GM21825 (cell line): ENCODE measurements around the gene IL5RA.
A peak's percentile ranks its signal among the peaks of the same experiment; 100 is the strongest.

Experiments
- ATAC-seq: cut with Tn5 transposase; IDR thresholded peaks from one replicate; pipeline ENCODE4 v1.9.1; 2021; ENCODE audit warnings: mild to moderate bottlenecking, moderate library complexity; ENCODE audit not compliant: unreplicated experiment

IL5RA gene, protein sequence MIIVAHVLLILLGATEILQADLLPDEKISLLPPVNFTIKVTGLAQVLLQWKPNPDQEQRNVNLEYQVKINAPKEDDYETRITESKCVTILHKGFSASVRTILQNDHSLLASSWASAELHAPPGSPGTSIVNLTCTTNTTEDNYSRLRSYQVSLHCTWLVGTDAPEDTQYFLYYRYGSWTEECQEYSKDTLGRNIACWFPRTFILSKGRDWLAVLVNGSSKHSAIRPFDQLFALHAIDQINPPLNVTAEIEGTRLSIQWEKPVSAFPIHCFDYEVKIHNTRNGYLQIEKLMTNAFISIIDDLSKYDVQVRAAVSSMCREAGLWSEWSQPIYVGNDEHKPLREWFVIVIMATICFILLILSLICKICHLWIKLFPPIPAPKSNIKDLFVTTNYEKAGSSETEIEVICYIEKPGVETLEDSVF

DNA sequence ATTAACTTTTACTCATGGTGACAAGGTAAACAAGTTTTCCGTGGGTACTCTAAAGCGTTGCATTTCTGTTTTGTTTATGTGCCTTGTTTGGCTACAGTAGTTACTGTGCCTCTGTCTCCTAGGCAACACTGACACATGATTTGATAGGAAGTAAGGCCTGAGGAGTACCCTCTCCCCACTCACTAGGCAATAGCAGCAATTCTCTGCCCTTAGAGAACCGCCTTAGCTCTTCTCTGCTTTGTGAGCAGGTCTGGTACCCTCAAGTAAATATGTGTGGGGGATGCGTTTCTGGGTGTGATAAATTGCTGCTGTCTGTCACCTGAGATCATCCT, at the start of gene IL5RA:
TSS of gene IL5RA (minus strand) at position 76 of the 332 bp plus-strand sequence. CDS start 5,390 bp downstream, outside the sequence.
- ATAC-seq = peak; percentile 60

DNA sequence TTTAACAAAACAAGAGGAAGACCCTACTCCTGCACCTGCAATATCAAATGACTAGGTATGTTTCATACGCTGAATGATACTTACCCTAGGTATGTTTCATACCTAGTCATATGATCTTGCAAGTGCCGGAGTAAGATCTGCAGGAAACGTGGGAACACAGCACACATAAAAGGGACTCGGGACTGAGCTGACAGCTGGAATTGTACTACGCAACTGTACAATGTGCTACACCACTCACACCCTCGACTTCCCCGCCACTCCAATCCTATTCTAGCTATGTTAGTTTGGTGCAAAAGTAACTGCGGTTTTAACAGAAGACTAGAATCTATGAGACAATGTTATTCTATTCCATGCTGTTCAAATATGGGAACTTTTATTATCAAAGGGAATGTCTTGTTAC, 47.3 kb upstream of the IL5RA start:
- no peak for ATAC-seq

DNA sequence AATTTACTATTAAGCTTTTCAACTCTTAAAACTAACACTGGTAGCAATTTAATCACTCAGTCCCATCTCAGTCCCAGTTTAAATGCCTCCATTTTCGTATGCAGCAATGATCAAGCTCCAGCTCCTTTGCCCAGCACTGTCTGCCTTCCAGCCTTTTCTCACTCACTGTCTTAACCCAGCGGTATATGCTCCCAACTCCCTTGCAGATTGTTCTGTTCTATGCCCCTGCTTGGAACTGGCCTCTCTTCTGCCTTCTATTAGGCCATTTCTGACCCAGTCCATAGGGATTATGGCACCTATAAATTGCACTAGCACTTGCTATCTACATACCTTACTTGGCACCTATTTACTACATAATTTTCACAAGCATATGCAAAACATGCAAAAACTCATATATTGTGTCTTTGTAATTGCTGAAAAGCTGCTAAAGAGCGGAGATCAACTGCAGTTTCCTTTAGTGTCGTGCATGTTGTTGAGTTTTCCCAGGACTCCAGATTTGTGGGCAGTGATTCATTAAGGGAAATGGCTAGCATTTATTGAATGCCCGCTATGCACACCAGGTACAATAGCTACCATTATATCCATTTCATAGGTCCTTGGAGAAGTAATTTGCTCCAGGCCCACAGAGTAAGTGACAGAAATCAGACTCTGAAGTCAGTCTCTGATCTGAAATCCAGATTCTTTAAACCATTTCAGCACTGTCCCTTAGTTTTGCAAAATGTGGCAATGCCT, 44.9 kb upstream of the IL5RA start:
- ATAC-seq = no peak

DNA sequence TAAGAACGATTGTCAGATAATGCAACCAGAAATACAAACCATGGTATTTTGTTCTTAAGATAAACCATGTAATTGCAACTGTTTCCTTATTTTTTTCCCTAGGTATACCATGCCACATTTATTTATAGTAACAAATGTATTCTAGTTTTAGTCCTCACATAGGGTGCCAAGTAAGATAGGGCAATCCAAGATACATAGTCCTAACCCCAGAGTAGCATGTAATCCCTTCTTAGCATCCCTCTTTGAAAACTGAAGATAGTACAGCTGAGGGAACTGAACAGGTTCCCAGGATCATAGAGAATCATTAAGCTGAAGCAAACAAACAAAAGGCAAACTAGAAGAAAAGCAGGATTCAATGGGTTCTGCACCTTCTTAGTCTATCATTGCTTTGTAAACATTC, 41.3 kb upstream of the IL5RA start:
- ATAC-seq = no peak

DNA sequence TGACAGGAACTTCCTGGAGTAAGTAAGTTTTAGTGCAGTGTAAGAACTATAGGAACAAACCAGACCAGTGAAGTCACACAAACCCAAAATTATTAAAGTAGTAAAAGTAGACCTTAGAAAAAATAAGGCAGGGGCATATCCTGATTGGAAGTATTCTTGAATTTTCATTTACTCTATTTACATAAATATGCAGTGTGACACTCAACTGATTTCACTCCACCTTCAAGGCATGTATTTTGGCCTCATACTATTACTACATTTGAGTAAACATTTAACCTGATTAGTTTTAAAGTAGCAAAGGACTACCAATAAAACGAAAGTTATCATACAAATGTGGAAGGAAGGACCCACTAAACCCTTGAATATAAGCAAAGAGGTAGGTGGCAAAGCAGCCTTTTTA, 39.4 kb upstream of the IL5RA start:
- no peak for ATAC-seq

DNA sequence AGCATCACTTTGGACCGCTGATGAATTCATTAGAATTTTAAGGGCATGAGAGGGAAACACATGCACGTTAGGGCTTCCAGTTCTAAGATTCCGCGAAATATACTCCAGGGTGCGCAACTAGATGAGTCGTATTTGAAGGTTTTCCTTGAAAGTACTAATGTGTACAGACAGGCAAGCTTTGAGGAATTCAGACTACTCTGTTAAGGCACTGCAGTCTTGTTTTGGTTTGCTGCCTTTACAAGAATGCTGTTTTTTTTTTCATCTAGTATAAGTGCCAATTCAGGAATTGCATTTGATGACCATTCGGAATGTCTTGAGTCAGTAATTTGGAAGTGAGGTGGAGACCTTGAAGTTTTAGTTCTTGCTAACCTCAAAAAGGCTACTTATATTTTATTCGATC, 35.7 kb upstream of the IL5RA start:
- ATAC-seq = no peak

DNA sequence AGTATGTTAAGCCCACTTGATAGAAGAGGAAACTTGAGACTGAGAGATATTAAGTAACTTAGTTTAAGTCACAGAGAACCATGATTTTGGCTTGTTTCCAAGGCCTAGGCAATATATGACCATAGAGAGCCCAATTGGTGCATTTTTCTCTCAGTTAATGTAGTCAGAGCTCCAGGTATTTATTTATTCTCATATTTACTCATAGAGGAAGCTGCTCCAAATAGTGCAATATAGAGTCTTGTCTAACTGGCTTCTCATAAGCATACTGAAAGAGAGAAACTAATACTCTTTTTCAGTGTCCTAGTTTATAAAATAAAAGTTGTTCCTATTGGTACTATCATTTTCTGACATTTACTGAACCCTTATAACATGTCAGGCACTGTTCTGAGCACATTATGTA, 31.8 kb upstream of the IL5RA start:
- no peak for ATAC-seq

DNA sequence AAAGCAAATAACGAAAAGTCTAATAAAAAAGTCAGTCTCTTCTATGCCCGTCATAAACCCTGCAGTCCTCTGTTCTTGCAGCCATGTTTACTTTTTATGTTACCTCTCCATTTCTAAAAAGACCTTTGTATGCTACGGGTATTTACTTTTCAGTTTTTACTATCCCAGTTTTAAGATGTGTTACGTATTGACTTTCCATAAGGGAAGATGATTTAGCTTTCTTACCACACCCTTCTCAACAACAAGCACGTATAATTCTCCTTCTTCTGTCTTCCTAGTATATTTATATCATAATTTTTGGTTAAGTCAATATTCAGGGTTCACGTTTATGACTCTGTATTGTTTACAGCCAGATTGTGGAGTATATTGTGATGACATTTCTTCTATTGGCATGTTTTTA, 27.4 kb upstream of the IL5RA start:
- no peak for ATAC-seq

DNA sequence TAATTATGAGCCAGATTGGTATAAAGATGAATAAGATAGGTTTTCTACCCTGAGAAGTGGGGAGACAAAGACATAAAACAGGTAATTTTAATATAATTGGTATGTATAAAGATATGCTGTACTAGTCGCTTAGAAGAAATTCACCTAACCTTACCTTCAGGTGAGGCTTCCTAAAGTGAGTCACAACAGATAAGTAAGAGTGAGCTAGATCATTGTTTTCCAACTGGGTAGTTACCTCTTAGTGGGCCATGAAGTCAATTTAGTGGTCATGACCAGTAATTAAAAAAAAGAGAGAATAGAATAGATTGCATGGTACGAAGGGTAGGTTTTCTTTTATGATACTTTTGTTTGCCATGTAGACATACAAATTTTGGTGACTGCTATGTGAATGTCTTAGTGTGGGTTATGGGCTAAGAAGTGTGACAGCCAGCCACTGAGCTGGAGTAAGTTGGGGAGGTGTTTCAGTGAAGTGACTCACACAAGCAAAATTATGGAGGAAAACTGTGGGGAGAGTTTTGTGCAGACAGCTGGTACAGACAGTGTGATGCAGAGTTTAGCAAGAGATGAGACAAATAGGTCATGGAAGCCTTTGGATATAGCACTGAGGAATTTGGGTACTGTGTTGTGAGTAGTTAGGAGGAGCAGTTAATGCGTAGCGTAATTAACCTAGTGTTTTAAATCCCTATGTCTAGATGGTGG, 24.7 kb upstream of the IL5RA start:
- ATAC-seq = no peak

DNA sequence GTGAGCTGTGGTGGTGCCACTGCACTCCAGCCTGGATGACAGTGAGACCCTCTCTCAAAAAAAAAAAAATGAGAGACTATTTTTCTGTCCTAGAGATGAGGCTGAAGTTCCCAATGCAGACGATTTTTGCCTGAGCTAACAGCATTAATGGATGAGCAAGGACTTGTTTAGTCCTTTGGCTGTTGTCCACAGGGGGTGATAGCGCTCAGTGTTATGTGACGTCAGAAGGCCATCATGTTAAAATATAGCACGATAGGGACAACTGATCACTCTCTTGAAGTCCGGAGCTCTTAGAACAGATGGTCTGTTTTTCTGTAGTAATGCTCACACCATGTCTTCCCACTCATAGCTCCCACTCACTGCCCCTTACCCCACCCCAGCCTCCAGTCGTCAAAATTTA, 23.3 kb upstream of the IL5RA start:
- no peak for ATAC-seq

DNA sequence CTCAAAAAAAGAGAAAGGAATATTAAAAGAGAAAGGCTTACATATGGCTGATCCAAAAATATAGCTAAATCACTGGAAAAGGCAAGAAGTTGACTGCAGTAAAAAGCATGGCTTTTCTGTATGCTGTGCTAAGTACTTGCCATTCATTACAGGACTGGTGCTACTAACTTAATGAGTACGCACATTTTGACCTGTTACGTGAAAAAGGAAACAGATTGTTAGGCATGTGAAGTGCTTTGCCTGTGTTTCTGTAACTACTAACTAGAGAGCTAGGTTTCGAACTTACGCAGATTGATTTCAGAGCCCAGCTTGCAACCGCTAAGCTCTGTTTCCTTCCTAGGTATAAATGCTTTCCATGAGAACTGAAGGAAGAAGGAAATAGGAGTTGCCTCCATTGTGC, 19.4 kb upstream of the IL5RA start:
- ATAC-seq = no peak

DNA sequence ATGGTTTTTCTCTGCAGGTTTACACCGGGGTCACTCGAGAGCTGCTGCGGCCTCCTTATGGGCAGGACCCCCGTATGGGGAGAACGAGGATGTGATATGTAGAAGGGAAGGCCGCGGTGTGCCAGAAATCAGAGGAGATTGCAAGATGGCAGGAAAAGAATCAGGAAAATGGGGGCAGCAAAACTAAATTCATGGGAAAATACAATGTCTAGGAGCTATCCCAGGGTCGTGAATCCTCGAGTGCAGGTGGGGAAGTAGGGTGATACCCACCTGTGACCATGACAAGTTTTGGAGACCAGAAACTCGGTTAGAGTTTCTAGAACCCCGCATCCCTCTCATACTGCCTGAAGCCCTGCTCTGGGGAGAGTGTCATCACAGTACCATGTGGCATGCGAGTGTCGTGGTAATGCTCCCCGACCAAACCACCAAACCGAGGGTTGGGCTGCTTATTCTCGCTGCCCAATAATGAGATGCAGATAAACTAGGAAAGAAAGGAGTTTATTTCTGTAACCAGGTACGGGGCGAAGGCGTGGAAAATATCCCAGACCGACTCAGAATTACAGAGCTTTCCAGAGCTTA, 17.3 kb upstream of the IL5RA start:
- no peak for ATAC-seq

DNA sequence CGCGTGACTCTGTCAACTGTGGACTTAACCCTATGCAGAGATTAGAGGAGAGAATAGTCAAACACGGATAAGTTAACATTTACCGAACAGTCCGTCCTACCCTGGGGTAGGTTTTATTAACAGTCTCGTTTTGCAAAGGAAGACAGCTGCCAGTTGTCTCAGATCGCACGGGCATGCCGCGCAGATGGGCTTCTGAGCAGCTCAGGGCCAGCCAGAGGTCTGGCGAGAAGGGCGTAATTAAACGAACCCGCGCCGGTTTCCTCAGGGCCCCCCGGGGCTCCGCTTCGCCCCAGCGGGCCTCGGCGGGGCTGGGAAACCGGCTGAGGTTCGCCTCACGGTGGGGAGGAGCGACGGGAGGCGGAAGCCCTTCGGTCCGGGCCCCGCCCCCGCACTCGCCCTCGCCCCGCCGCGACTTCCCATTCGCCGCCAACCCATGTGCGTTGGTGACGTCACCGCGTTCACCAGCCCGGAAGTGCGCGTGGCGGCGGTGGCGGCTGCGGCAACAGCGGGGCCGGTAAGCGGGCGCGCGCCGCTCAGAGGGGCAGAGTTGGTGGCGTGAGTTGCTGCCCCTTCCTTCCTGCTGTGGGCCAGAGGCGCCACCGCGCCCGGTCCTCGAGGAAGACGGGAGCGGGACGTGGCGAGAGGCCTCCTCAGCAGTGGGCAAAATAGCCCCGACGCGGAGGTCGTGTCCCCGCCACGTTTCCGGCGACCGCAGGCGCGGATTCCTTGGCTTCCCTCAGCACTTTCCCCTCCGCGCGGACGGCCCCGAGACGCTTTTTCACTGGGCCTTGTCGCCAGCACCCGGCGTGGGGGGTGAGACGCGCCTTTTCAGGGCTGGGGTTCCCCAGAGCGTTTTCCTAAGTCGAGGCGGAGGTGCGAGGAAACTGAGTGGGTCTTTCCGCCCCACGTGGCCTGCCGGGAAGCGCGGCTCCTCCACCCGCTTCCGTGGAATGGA, 16.6 kb upstream of the IL5RA start, which contains the start of gene TRNT1:
TSS of gene TRNT1 (plus strand) at position 464 of the 955 bp plus-strand sequence. CDS start 2,101 bp downstream, outside the sequence.
- peak; percentile 99 for ATAC-seq

DNA sequence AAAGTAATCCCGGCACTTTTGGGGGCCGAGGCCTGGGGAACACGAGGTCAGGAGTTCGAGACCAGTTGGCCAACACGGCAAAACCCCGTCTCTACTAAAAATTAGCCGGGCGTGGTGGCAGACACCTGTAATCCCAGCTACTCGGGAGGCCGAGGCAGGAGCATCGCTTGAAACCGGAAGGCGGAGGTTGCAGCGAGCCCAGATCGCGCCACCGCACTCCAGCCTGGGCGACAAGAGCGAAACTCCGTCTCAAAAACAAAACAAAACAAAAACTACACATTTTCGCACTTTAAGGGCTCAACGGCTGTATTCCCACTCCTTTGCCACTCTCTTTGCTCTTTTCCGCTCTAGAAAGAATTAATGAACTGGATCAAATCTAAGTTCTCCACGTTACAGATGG, 15.8 kb upstream of the IL5RA start:
- ATAC-seq = no peak

DNA sequence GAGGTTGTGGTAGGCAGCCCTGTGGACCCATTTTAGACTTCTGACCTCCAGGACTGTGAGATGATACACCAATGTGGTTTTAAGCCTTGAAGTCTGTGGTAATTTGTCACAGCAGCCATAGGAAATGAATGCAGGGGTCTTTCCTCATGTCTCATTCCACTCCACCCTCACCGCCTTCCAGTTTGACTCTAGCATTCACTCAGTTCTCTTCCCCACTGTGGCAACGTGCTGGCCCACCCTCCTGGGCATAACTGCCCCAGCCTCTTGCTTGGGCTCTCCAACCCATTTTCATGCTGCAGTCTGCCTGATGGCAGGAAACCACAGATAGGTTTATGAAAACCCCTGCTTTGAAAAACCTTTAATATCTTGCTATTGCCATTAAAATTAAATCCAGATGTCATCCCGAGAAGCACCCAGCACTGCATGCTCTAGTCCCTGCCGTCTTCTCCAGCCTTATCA, 9.2 kb upstream of the IL5RA start:
- ATAC-seq = no peak

DNA sequence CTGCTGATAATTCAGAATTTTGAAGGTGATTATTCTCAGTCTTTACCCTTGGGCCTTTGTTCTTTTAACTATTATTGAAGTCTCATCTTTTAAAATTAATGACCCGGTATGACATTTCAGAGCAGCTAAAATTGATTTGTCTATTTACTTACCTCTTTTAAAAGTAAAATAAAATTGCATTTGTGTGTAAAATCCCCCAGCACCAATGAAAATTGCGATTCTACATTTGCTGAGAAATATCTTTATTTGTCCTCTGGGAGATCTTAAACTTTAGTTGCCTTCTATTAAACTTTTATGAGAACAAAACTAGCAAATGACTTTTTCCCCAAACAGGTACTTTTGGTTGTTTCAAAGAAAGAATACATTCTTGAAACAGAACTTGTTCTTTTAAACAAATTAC, 7.5 kb upstream of the IL5RA start:
- no peak for ATAC-seq

DNA sequence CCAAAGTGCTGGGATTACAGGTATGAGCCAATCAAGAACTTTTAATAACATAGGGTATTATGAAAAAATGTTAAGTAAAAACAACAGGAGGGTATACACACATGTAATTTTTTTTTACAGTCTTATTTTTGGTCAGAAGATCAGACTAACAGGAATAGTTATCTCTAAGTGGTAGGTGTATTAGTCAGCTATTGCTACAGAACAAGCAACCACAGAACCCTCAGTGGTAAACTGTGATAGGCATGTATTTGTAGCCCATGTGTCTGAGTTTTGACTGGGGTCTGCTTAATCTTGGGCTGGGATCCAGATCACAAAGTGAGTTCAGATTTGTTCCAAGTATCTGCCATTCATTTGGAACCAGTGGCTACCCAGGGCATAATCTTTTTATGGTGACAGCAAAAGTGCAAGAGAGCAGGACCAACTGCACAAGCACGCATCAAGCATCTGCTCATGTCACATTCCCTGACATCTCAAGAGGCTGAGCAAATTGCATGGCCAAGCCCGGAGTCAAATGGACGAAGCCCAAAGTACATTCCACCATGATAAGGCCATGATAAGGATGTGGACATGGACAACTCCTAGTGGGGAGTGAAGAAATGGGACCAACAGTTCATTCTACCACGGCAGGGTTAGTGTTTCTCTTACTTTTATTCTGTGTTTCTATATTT, 3.0 kb upstream of the IL5RA start:
- ATAC-seq = no peak

DNA sequence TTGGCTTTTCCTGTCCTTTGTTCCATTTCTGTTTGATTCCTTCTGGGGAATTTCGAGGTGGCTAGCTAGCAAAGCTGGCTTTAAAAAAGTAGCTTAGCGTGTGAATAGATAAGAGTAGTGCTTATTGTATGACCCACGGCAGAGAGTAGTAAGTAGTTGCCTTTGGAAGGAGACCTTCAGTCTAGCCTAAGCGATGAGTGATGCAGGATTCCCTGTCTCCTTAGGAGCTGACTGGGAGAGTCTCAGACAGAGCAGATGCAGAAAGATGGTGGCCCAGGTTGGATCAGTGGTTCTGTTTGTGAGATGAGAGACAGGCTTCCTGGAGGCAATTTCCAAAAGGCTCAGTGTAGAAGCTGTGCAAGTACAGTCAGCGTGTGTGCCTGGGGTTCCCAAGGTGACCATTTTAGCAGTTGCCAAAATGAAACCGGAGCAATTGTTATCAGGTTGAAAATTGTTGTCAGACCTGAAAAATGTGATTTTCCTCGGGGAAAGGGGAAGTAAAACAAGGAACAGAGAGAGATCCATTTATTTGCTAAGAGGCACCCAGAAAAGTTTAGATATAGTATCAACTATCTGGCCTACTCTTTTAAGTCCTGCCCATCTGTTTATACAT, 681 bp upstream of the IL5RA start:
- no peak for ATAC-seq
